GM12891 (cell line): Measurements from ENCODE around the gene ASTN2.

Source experiments
- POLR2A ChIP-seq: IDR thresholded peaks from 2 replicates; pipeline ENCODE4 v1.6.1; 2011; ENCODE audit warnings: low read depth, low read length, control low read depth
- POLR2AphosphoS5 ChIP-seq: IDR thresholded peaks from 2 replicates; pipeline ENCODE4 v1.6.1; 2011; ENCODE audit warnings: low read depth, low read length, control low read depth

DNA sequence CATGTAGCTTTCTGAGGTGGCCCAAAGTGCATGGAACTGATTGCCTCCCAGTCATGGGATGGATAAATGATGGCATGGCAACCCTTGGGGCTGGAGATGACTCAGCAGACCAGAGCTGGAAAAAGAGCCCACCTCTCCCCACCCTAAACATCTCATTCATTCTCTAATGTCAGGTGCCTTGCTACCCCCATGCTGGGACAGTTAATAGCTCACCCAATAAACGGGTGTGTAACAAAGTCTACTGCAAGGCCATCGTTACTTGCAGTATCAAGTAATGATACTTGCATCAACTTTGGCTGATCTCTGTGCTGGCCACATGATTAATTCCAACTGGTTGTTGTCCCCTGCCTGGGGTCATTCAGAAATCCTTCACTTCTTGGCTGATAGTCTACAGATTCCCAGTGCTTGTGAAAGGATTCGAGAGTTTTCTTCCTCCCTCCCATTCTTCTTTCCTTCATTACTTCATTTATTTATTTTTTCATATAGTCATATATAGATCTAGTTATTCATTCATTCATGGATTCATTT, 850.5 kb downstream of the ASTN2 start:
- no peak for TF ChIP-seq POLR2A
- no peak for TF ChIP-seq POLR2AphosphoS5
